HCT116 (cell line): ENCODE measurements around the gene LMOD3.

ENCODE experiments used
- CTCF ChIP-seq, 3 experiments: fragments of 200-600 bp in 1 of 3; sonication (generic) in 1 of 3; IDR thresholded peaks in 2 of 3; conservative IDR thresholded peaks in 1 of 3; 2 replicates each; pipeline ENCODE4 v1.5.1; 2012 to 2017; ENCODE audit warnings: low read depth in 2 of 3, low read length in 2 of 3, antibody characterized with exemption in 1 of 3, borderline replicate concordance in 1 of 3, control low read depth in 1 of 3, mild to moderate bottlenecking in 1 of 3, mixed read lengths in 1 of 3, mixed run types in 1 of 3, moderate library complexity in 1 of 3; ENCODE audit not compliant: insufficient read depth in 1 of 3
- EZH2 ChIP-seq: fragments of 200-600 bp; sonication (generic); IDR thresholded peaks from 2 replicates; pipeline ENCODE4 v1.6.1; 2017; ENCODE audit warnings: antibody characterized with exemption, mixed run types

DNA sequence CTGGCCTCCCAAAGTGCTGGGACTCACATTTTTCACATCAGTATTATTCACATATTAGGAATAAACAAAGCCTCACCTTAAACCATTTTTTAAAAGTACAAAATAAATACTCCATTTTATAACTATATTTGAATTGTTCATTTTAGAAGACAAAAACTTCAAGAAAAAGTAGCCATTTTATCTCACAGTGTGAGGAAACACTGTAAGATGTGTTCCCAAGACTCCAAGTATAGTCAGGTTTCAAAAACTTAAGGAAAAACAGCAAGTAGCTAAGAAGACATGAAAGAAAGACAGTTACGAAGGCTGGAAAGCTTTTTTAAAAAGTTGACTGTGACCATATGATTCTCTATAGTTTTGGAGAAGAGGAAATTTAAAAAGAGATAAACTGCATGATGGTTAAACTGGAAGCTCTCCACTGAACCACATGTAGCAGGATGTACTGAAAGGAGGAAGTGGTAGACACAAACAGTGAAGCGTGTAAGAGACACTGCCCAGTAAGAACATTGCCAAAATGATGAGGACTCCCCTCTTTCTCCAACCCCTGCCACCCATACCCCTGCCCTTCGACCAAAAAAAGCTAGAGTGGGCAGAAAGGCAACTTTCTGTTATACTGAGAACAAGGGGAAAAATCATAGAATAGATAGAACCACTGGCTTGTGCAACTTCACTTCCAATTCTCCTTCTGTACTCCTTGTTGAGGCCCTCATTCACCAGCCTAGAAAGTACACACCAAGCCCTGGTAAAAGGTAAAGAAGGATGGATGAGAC lies 64.0 kb downstream of the LMOD3 start:
- TF ChIP-seq CTCF (IDR thresholded peaks at IDR 0.05 in 2 of 3, conservative IDR thresholded peaks at IDR 0.05 in 1 of 3; ENCODE audit: borderline replicate concordance in 1 of 3, insufficient read depth in 1 of 3, low read depth in 2 of 3, low read length in 2 of 3) (no peak), EZH2 (no peak)
